NCI-H226 (cell line): ENCODE measurements around the gene SMAD4.
"Not testable (repeated sequence)": the region's sequence is repeated elsewhere in the genome, so short reads cannot be mapped to it uniquely, and the experiment has no call there.

Source experiments
- DNase-seq: peaks from one replicate; pipeline ENCODE4 v3.0.0-alpha.2; 2015

The SMAD4 gene

DNA sequence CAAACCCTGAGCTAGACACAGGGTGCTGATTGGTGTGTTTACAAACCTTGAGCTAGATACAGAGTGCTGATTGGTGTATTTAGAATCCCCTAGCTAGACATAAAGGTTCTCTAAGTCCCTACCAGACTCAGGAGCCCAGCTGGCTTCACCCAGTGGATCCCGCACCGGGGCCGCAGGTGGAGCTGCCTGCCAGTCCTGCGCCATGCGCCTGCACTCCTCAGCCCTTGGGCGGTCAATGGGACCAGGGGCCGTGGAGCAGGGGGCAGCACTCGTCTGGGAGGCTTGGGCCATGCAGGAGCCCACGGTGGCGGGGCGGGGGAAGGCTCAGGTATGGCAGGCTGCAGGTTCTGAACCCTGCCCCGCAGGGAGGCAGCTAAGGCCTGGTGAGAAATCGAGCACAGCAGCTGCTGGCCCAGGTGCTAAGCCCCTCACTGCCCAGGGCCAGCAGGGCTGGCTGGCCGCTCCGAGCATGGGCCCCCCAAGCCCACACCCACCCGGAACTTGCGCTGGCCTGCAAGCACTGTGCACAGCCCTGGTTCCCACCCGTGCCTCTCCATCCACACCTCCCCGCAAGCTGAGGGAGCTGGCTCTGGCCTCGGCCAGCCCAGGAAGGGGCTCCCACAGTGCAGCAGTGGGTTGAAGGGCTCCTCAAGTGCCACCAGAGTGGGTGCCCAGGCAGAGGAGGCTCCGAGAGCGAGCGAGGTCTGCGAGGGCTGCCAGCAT lies 81.8 kb downstream of the SMAD4 start:
- not testable (repeated sequence) for DNase-seq

DNA sequence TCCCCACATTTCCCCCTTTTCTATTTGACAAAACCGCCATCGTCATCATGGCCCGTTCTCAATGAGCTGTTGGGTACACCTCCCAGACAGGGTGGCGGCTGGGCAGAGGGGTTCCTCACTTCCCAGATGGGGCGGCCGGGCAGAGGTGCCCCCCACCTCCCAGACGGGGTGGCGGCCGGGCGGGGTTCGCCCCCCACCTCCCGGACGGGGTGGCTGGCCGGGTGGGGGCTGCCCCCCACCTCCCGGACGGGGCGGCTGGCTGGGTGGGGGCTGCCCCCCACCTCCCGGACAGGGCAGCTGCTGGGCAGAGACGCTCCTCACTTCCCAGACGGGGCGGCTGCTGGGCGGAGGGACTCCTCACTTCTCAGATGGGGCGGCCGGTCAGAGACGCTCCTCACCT lies 87.0 kb downstream of the SMAD4 start:
- not testable (repeated sequence) for DNase-seq

DNA sequence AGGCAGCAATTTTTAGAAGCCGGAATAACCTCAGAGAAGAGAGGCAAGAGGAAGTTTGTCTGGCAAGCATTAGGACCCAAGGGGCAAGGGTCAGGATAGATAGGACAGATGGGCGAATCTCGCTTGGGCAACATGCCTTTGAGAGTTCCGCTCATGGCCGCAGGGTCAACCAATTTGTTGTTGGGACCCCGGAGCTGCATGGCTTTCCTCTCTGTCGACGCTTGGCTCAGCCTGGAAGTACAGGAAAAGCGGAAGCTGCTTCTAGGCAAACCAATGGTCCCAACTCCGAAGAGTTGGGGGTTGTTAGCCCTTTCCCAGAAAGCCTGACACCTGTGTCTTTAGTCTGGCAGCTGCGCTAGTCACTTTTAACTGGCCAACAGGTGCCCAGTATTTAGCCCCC lies 89.5 kb downstream of the SMAD4 start:
- DNase-seq, result not testable (repeated sequence)

DNA sequence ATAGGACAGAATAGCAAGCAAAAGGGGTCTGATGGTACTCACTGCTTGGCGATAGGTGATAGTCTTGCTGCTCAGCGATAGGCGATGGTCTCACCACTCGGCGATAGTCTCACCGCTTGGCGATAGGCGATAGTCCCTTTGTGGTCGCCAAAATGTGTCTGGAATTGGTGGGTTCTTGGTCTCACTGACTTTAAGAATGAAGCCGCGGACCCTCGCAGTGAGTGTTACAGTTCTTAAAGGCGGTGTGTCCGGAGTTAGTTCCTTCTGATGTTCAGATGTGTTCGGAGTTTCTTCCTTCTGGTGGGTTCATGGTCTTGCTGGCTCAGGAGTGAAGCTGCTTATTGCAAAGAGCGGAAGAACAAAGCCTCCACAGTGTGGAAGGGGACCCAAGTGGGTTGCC lies 90.0 kb downstream of the SMAD4 start:
- DNase-seq, result not testable (repeated sequence)

DNA sequence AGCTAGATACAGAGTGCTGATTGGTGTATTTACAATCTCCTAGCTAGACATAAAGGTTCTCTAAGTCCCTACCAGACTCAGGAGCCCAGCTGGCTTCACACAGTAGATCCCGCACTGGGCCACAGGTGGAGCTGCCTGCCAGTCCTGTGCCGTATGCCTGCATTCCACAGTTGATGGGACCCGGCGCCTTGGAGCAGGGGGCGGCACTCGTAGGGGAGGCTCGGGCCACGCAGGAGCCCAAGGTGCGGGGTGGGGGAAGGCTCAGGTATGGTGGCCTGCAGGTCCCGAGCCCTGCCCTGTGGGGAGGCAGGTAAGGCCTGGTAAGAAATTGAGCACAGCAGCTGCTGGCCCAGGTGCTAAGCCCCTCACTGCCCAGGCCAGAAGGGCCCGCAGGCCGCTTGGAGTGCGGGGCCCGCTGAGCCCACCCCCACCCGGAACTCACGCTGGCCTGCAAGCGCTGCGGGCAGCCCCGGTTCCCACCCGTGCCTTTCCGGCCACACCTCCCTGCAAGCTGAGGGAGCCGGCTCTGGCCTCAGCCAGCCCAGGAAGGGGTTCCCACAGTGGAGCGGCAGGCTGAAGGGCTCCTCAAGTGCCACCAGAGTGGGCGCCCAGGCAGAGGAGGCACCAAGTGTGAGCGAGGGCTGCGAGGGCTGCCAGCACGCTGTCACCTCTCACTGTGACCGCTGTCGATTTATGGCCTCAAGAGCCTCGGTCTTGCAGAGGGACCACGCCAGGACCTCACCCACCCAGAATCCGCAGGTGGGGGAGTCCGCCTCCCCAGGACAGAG lies 91.0 kb downstream of the SMAD4 start:
- DNase-seq, result no peak

DNA sequence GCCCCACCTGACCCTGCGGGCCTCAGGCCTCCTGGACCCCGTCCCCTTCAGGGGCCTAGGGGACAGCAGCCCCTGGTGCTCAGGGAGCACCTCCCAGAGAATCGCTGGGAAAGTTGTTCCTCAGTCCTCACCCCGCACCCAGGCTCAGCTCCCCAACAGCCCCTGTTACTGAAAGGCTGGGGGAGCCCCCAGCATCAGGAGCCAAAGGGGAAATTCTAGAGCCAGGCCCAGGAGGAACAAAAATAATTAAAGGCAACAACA lies 91.5 kb downstream of the SMAD4 start:
- no peak for DNase-seq

DNA sequence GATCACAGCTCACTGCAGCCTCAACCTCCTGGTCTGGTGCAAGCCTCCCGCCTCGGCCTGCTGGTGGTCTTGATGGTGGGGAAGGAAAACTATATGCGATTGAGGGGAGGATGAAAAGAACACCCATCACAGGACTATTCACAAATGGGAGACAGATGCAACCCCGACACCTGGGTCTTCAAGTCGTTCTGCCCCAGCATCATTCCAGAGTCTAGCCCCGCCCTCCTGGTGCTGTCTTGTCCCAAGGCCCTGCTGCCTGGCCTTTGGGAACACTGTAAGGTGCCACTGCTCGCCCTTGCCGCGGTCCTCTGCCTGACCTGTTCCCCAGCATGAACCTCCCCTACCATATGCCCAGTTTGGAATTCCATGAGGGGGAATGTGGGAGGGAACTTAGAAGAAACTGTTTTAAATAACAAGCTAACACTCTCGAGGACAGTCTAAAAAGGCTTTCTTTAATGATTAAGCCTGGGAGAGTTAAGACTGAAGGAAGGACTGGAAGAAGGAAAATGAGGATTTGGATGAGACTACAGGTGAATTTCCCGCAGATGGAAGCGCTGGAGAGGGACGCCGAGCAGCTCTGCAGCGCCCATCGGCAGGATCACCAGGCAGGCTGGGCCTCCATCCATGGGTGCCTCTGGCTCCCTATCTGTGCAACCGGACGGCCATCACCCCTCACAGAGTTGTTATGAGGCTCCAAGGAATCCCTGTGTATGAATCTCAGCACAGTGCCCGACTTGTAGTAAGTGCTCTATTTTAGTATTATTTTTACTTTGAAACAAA lies 92.4 kb downstream of the SMAD4 start:
- no peak for DNase-seq

DNA sequence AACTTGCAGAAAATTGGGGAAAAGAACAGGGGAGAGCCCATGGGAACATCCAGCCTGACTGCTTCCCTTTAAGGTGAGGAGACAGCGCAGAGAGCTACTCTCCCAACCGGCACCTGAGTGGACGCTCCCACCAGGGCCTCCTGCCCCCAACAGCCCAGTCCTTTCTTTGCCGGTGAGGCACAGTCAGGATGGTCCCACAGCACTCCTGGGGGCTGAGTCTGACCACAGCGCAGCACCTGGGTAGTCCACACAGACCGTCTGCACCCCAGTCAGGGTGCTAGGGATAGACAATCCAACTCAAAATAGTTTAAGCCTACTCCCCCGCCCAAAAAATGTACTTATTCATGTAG lies 93.0 kb downstream of the SMAD4 start:
- no peak for DNase-seq

DNA sequence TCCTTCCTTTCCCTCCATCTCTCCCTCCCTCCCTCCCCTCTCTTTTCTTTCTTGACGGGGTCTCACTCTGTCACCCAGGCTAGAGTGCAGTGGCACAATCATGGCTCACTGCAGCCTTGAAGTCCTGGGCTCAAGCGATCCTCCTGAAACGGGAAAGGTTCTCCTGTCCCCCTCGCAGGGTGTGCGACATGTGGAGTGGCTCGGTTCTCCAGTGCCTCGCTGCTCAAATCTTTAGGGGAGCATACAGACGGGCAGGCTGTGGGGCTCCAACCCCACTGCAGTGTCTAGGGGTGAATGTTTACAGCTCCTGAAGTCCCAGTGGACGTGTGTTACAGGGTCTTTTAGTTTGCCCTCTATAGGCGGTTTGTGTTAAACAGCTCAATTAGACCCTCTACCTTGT lies 93.5 kb downstream of the SMAD4 start:
- DNase-seq, result no peak

DNA sequence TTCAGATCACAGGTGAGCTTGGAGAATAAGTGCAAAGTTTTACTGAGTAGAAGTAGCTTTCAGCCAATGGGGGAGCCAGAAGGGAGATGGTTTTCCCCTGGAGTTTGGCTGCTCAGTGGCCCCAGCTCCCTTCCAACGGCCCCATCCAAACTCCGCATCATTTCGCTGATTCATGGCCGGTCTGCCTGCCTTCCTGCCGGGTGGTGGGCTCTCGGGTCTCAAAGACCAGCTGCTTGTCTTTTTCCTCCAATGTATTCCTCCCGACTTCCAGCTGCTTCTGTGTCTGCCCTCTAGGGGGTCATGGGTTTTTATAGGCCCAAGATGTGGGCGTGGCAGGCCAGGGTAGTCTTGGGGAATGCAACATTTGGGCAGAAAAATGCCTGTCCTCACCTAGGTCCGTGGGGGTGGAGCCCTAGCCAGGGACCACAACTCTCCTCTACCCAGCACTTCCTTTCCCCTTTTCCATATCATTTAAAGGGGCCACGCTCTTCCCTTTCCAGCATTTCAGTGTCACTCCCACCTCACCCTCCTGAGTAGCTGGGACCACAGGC lies 94.0 kb downstream of the SMAD4 start:
- DNase-seq, result no peak

DNA sequence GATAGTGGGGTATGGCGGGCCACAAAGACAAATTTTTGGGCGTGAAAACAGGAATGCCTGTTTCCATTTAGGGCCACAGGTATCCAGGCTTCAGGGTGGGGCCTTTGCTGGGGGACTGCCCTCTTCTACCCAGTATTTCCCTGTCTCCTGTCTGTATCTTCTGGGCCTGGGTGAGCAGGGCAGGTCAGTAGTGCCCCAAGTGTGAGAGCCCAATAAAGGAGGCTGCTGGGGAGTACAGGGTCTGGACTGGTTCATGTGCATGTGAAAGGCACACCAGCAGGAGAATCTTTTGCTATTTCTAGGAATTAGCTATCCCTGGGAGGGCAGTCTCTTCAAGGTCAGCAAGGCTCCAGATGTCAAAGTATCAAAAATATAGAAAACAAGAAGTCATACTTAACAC lies 96.0 kb downstream of the SMAD4 start:
- DNase-seq, result no peak

DNA sequence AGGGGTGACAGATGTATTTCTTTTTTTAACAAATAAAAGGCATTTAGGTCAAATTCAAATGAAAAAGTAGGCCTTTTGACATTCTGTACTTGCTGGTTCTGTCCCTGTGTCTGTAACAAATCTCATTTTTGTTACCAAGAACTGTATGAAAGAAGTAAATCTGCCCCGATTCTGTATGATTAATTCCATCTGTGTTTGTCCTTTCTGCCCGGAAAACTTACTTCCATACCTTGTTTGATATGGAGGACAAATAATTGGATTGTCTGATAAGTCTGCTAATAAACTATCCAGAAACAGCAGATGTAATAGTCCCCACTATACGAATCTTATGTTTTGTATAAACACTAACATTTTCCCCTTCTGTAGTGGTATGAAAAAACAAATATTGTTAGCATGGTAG lies 97.7 kb downstream of the SMAD4 start:
- DNase-seq, result no peak

DNA sequence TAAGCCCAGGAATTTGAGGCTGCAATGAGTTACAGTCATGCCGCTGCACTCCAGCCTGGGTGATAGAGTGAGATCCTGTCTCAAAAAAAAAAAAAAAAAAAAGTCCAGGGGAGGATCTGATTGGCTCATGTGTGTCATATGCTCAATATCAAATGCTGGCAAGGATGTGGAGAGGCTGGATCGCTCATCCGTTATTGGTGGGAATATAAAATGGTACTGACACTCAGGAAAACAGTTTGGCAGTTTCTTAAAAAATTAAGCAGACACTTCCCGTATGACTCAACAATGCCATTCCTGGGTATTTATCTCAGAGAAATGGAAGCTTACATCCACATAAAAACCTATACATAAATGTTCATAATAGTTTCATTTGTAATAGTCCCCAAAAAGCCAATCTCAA lies 98.5 kb downstream of the SMAD4 start:
- DNase-seq, result no peak

DNA sequence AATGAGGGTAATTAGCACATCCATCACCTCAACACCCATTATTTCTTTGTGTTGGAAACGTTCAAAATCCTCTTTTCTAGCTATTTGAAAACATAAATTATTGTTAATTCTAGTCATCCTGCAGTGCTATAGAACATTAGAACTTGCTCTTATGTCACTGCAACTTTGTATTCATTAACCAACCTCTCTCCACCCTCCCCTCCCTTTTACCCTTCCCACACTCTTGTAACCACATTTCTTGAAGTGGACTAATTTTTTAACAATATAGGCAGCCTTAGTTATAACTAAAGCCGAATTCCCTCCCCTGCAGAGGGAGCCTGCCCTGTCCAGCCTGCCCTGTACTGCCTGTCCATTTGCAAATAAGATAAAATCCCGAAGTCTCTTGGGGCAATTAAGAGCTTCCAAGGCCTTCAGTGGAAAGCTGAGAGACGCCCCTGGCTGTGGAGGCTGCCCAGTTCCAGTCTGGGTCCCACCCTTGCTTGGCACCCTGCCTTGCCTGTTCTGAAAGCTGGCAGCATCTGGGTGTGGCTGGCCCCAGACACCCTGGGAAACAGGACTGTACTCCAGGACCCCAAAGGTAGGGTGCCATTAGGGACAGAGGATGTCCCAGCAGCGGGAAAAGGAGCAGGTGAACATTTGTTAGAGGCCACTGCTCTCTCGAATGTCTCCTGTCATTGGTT lies 102.4 kb downstream of the SMAD4 start:
- DNase-seq, result no peak

DNA sequence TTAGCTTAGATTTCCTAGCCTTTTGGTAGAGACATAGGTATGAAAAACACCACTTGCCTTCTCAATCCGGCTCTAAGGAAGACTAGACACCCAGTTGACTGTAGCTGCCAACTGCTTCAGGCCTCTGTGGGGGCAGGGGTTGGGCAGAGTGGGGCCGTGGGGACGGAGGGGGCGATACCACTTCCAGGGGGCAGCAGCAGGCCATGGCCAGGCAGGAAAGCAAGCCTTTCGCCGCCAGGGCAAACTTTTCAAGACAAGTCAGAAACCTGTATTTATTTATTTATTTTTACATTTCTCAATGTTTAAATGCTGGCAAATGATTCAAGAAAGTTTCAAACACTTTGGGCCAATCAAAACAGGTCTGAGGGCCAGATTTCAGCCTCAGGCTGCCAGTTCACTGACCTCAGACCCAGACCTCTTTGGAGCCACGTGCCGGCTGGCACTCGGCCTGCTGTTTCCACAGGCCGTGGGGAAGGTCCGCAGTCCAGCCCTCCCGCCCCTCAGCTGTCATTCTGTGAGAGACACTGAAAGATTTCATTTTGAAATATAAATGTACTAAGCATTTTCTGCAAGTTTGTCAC lies 103.7 kb downstream of the SMAD4 start:
- no peak for DNase-seq
